Measurements from ENCODE around the gene TIMM22.

TIMM22 gene

DNA sequence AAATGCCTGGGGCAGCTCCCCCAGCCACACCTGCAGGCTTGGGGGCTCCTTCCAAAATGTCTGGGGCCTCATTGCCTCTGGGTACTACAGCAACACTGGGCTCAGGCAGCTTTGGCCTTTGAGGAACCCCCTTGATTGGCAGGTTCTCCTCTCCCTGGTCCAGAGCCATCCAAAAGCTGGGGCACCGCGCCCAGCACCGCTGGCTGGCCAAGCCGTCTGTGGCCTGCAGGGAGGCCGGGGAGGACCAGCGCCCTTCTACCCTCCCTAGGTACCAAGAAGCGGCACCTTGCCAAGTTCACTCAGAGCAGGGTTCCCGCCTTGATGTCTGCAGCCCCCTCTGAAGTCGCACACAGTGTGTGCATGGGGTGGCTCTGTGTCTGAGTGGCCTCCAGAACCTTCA is 30.1 kb downstream of the TIMM22 start:
- DNase-seq (ENCODE audit: low read depth), result no peak
- in situ Hi-C loops (cut with HindIII; ENCODE audit: low sequenced_read_pairs), result loop anchor here (5.0 kb wide), 1 partner anchor 55 kb away; no protein-coding TSS in a partner anchor
- TF ChIP-seq, protein P1, sequence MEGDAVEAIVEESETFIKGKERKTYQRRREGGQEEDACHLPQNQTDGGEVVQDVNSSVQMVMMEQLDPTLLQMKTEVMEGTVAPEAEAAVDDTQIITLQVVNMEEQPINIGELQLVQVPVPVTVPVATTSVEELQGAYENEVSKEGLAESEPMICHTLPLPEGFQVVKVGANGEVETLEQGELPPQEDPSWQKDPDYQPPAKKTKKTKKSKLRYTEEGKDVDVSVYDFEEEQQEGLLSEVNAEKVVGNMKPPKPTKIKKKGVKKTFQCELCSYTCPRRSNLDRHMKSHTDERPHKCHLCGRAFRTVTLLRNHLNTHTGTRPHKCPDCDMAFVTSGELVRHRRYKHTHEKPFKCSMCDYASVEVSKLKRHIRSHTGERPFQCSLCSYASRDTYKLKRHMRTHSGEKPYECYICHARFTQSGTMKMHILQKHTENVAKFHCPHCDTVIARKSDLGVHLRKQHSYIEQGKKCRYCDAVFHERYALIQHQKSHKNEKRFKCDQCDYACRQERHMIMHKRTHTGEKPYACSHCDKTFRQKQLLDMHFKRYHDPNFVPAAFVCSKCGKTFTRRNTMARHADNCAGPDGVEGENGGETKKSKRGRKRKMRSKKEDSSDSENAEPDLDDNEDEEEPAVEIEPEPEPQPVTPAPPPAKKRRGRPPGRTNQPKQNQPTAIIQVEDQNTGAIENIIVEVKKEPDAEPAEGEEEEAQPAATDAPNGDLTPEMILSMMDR (IDR thresholded peaks at IDR 0.05; ENCODE audit: low read depth, low read length, missing control alignments), result no peak
- H3K4me3 ChIP-seq (ENCODE audit: low read depth, low read length), result no peak overlapping the region

DNA sequence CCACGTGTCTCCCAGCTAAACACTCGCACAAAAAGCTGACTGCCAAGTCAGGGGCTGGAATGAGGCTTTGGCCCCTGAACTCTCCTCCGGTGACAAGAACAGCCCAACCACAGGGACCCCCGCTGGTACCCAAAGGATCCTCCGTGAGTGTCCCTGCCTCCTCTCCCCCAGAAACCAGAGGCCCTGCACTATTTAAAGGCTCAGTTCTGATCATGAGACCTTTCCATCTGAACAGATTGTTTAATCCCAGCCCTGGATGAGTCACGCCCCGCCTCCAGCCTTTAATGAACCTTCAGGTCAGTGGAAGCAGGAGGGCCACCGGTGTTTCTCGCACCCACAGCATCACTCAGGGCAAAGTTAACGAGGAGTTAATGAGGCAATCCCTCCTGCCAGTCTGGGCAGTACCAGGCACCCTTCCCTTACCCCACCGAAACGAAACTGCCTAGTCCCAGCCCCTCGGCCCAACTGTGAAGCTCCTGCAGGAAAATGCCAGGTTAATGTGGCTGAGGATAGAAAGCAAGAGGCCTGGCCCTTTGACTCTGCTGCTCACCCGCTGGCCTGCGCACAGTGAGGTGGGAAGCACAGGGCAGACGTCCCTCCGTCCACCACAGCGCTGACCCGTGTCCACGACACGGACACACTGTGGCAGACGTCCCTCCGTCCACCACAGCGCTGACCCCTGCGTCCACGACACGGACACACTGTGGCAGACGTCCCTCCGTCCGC is 32.4 kb downstream of the TIMM22 start:
- H3K4me3 ChIP-seq (ENCODE audit: low read depth, low read length), result no peak overlapping the region
- no peak for DNase-seq (ENCODE audit: low read depth)
- in situ Hi-C loops (cut with HindIII; ENCODE audit: low sequenced_read_pairs), result loop anchor here (5.0 kb wide), 1 partner anchor 53 kb away; no protein-coding TSS in a partner anchor
- TF ChIP-seq, protein P1 (IDR thresholded peaks at IDR 0.05; ENCODE audit: low read depth, low read length, missing control alignments), result no peak

DNA sequence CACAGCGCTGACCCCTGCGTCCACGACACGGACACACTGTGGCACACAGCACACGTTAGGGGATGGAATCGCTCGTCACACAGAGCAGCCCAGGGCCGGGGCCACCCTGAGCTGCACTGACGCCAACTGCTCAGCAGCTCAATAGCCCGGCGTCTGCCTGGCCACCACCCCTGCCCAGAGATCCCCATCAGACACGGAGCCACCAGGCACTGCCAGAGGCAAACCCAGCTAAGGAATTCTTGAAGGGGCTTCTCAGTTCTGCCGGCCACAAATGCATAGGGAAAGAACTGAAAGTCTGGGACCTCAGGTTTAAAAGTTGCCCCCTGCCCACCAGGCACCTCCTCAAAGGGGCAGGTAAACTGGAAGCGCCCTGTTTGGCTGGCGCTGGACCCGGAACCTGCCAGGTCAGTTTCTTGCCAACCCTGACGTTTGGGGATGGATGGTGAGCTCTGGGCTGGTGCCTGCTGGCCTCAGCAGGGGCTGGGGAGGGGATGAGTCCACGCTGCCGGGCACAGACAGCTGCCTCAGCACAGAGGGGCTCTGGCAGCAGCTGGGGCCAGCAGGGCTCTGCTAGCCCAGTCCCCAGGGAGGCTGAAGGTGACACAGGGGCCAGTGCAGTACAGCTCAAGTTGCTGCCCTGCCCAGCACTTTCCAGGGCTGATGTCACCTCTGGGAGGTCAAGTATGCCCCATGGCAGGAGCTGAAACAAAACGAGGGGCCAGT is 33.2 kb downstream of the TIMM22 start:
- in situ Hi-C loops (cut with HindIII; ENCODE audit: low sequenced_read_pairs), result loop anchor here (5.0 kb wide), 1 partner anchor 52 kb away; no protein-coding TSS in a partner anchor
- TF ChIP-seq, protein P1 (IDR thresholded peaks at IDR 0.05; ENCODE audit: low read depth, low read length, missing control alignments), result no peak
- DNase-seq (ENCODE audit: low read depth), result no peak
- H3K4me3 ChIP-seq (ENCODE audit: low read depth, low read length), result no peak overlapping the region

DNA sequence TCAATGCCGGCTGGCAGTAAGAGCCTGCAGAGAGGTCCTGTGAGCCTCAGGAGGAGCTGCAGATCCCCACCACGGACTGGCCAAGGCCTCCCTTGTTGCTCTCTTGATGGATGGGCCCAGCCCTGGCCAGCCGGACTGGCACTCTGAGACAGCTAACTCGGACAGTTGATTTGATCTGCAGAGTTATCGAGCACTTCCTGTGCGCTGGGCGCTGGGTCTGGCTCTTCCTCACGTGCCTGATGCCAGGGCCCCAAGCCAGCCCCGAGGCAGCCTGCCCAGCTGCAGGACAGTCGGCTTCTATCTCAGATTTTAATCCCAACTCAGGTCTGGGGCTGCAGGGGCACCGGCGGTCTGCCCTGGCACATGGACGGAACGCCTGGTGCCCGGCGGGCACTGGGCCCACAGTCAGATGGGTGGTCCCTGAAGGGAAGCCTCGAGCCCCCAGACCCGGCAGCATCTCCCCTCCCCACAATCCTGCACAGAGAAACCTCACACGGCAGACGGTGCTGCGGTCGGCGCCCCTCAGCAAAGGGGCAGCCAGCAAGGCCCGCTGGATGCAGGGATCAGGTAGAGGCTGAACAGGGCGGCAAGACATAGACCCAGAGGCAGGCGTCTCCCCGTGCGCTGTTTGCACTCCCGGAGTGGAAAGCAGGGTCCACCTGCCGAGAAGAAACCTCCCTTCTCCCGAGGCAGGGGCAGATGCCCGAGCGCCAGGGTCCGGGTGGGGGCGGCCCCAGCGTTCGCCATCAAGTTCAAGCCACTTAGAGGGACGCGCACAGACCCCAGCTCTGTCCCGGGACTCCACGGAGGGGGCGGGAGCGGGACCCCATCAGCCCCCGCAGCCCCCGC is 34.0 kb downstream of the TIMM22 start:
- in situ Hi-C loops (cut with HindIII; ENCODE audit: low sequenced_read_pairs), result no loop called here
- DNase-seq (ENCODE audit: low read depth), result no peak
- no peak overlapping the region for H3K4me3 ChIP-seq (ENCODE audit: low read depth, low read length)

DNA sequence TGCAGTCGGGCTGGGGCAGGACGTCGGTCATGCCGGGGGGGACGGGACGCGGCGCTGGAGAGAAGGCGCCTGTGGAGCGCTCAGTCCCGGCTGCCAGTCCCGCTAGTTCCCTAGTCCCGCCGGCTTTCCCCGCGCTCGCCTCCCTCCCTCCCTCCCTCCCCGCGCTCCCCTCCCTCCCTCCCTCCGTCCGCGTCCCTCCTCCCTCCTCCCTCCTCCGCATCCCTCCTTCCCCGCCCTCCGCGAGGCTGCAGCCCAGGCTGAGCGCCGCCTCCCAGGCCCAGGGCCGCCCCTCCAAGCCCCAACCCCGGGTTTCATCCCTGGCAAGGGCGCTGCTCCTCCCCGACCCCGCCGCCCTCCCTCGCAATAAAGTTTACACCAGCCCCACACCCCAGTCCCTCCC is 34.8 kb downstream of the TIMM22 start:
- H3K4me3 ChIP-seq (ENCODE audit: low read depth, low read length), result no peak overlapping the region
- no peak for DNase-seq (ENCODE audit: low read depth)
- in situ Hi-C loops (cut with HindIII; ENCODE audit: low sequenced_read_pairs), result no loop called here
- TF ChIP-seq, protein P1 (IDR thresholded peaks at IDR 0.05; ENCODE audit: low read depth, low read length, missing control alignments), result no peak

More for the DNA sequence above, 34.0 kb downstream of the TIMM22 start:
- TF ChIP-seq, protein P1 (IDR thresholded peaks at IDR 0.05; ENCODE audit: low read depth, low read length, missing control alignments), result no peak

DNA sequence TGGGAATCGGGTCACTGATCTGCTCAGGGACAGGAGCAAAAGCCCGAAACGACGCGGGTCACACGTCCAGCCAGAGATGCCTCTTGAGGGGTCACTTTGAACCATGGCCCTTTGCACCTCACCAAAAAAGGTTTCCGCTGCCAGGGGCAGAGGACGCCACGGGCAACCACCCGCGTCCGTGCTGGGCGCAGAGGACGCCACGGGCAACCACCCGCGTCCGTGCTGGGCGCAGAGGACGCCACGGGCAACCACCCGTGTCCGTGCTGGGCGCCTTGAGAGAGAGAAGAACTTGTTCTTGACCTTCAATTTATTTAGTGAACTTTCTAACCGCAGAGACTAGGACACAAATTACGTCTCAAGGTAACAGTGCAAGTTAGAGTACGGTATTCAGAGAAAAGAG is 35.5 kb downstream of the TIMM22 start:
- TF ChIP-seq, protein P1 (IDR thresholded peaks at IDR 0.05; ENCODE audit: low read depth, low read length, missing control alignments), result no peak
- no peak overlapping the region for H3K4me3 ChIP-seq (ENCODE audit: low read depth, low read length)
- no peak for DNase-seq (ENCODE audit: low read depth)
- in situ Hi-C loops (cut with HindIII; ENCODE audit: low sequenced_read_pairs), result no loop called here

Data from astrocyte of the cerebellum (primary cell).